Kidney capillary endothelial cell (primary cell): ENCODE measurements around the gene IGF2BP3.
A peak's percentile ranks its signal among the peaks of the same experiment; 100 is the strongest.
"Not testable (repeated sequence)": the region's sequence is repeated elsewhere in the genome, so short reads cannot be mapped to it uniquely, and the experiment has no call there.

Experiments
- DNase-seq: peaks from one replicate; pipeline ENCODE4 v3.0.0-alpha.2; 2018; ENCODE audit warnings: low spot score

The IGF2BP3 gene

GRCh38 chr7:23422384-23422783, 47.9 kb downstream of the IGF2BP3 start:
- DNase-seq, result no peak

- DNase-seq, result no peak
Observed at GRCh38 chr7:23419845-23420244, 50.4 kb downstream of the IGF2BP3 start.

- no peak for DNase-seq
Observed at GRCh38 chr7:23419160-23419559, 51.1 kb downstream of the IGF2BP3 start.

GRCh38 chr7:23418046-23418445, 52.2 kb downstream of the IGF2BP3 start:
- DNase-seq, result peak; percentile 40

- no peak for DNase-seq
Observed at GRCh38 chr7:23415198-23415597, 55.1 kb downstream of the IGF2BP3 start.

GRCh38 chr7:23410446-23411183, 59.7 kb downstream of the IGF2BP3 start:
- no peak for DNase-seq

- not testable (repeated sequence) for DNase-seq
Observed at GRCh38 chr7:23406564-23406963, 63.7 kb downstream of the IGF2BP3 start.

- DNase-seq, result no peak
Observed at GRCh38 chr7:23405240-23405618, 65.1 kb downstream of the IGF2BP3 start.

- no peak for DNase-seq
Observed at GRCh38 chr7:23404546-23405239, 65.6 kb downstream of the IGF2BP3 start.

GRCh38 chr7:23403970-23404369, 66.3 kb downstream of the IGF2BP3 start:
- no peak for DNase-seq

GRCh38 chr7:23398090-23398489, 72.2 kb downstream of the IGF2BP3 start:
- not testable (repeated sequence) for DNase-seq

GRCh38 chr7:23397241-23397640, 73.0 kb downstream of the IGF2BP3 start:
- no peak for DNase-seq

GRCh38 chr7:23396222-23397015, 73.9 kb downstream of the IGF2BP3 start:
- DNase-seq, result no peak

GRCh38 chr7:23394488-23395171, 75.7 kb downstream of the IGF2BP3 start:
- no peak for DNase-seq

- no peak for DNase-seq
Observed at GRCh38 chr7:23393636-23394035, 76.7 kb downstream of the IGF2BP3 start.

- DNase-seq, result no peak
Observed at GRCh38 chr7:23389701-23390100, 80.6 kb downstream of the IGF2BP3 start.

GRCh38 chr7:23387583-23387982, 82.7 kb downstream of the IGF2BP3 start:
- DNase-seq, result no peak

GRCh38 chr7:23385140-23385539, 85.2 kb downstream of the IGF2BP3 start:
- DNase-seq, result no peak

- no peak for DNase-seq
Observed at GRCh38 chr7:23383225-23383624, 87.1 kb downstream of the IGF2BP3 start.

GRCh38 chr7:23380961-23381360, 89.3 kb downstream of the IGF2BP3 start:
- DNase-seq, result no peak

GRCh38 chr7:23380556-23380955, 89.7 kb downstream of the IGF2BP3 start:
- no peak for DNase-seq

- DNase-seq, result no peak
Observed at GRCh38 chr7:23378996-23379395, 91.3 kb downstream of the IGF2BP3 start.
